Muscle layer of duodenum (tissue), 2 donors: Measurements from ENCODE around the gene NFKBIA.
"Not testable (repeated sequence)": the region's sequence is repeated elsewhere in the genome, so short reads cannot be mapped to it uniquely, and the experiment has no call there.

Experiments
- H3K27ac ChIP-seq: one replicate; pipeline ENCODE4 v1.7.0; 2013; ENCODE audit warnings: mild to moderate bottlenecking, low read length
- H3K27me3 ChIP-seq: one replicate; pipeline ENCODE4 v1.7.0; 2013; ENCODE audit warnings: low read depth, mild to moderate bottlenecking, control low read depth, low read length
- H3K36me3 ChIP-seq, 2 donors: one replicate each; pipeline ENCODE4 v1.7.0; 2013; ENCODE audit warnings: low read length in 2 of 2, control low read depth in 1 of 2, mild to moderate bottlenecking in 1 of 2; ENCODE audit not compliant: insufficient read depth in 2 of 2, control insufficient read depth in 1 of 2
- H3K4me1 ChIP-seq, 2 donors: one replicate each; pipeline ENCODE4 v1.7.0; 2013; ENCODE audit warnings: low read length in 2 of 2, mild to moderate bottlenecking in 2 of 2, control low read depth in 1 of 2, moderate library complexity in 1 of 2; ENCODE audit not compliant: insufficient read depth in 2 of 2, control insufficient read depth in 1 of 2
- H3K4me3 ChIP-seq, 2 donors: one replicate each; pipeline ENCODE4 v1.7.0; 2013; ENCODE audit warnings: low read length in 2 of 2, low read depth in 1 of 2, mild to moderate bottlenecking in 1 of 2
- H3K9me3 ChIP-seq, 2 donors: one replicate each; pipeline ENCODE4 v1.7.0; 2013; ENCODE audit warnings: low read length in 2 of 2, control low read depth in 1 of 2, mild to moderate bottlenecking in 1 of 2; ENCODE audit not compliant: control insufficient read depth in 1 of 2
- donor health status: healthy.

The NFKBIA gene

GRCh38 chr14:35375558-35376025, 29.0 kb downstream of the NFKBIA start:
- Histone ChIP-seq H3K27me3 (no peaks in the 10 kb centered on the region), H3K36me3 (no peaks in the 10 kb centered on the region), H3K4me1 (no peaks in the 10 kb centered on the region), H3K4me3 (no peak overlapping the region), H3K27ac (no peak overlapping the region), H3K9me3 (peaks cover 0 to 5% of the 10 kb centered on the region in 2 donors)

- H3K4me3 ChIP-seq: no peak overlapping the region
Observed at GRCh38 chr14:35374263-35374712, 30.3 kb downstream of the NFKBIA start.

GRCh38 chr14:35373208-35373607, 31.3 kb downstream of the NFKBIA start:
- H3K4me3 ChIP-seq, H3K27ac ChIP-seq, H3K36me3 ChIP-seq, H3K4me1 ChIP-seq, H3K27me3 ChIP-seq, H3K9me3 ChIP-seq: not testable (repeated sequence)

More at GRCh38 chr14:35374263-35374712, 30.3 kb downstream of the NFKBIA start:
- H3K36me3 ChIP-seq: no peaks in the 10 kb centered on the region
- H3K27me3 ChIP-seq: no peaks in the 10 kb centered on the region
- no peaks in the 10 kb centered on the region for H3K4me1 ChIP-seq
- no peak overlapping the region for H3K27ac ChIP-seq
- peaks cover 0 to 5% of the 10 kb centered on the region in 2 donors for H3K9me3 ChIP-seq

GRCh38 chr14:35370969-35371368, 33.6 kb downstream of the NFKBIA start:
- no peaks in the 10 kb centered on the region for H3K27me3 ChIP-seq
- peaks cover 0 to 5% of the 10 kb centered on the region in 2 donors for H3K9me3 ChIP-seq
- no peak overlapping the region for H3K4me3 ChIP-seq
- H3K36me3 ChIP-seq: no peaks in the 10 kb centered on the region
- peaks cover under 1 to 4% of the 10 kb centered on the region in 2 donors for H3K4me1 ChIP-seq
- H3K27ac ChIP-seq: no peak overlapping the region

- Histone ChIP-seq H3K4me1 (peaks cover 4% of the 10 kb centered on the region in 2 donors), H3K27me3 (no peaks in the 10 kb centered on the region), H3K4me3 (no peak overlapping the region), H3K9me3 (peaks cover 0 to 5% of the 10 kb centered on the region in 2 donors), H3K27ac (no peak overlapping the region), H3K36me3 (peaks cover 0 to 3% of the 10 kb centered on the region in 2 donors)
Observed at GRCh38 chr14:35369701-35370191, 34.8 kb downstream of the NFKBIA start.

- Histone ChIP-seq H3K36me3 (peaks cover 0 to 3% of the 10 kb centered on the region in 2 donors), H3K9me3 (peaks cover 0 to 5% of the 10 kb centered on the region in 2 donors), H3K4me1 (peaks cover 4% of the 10 kb centered on the region in 2 donors), H3K27me3 (no peaks in the 10 kb centered on the region), H3K27ac (no peak overlapping the region), H3K4me3 (no peak overlapping the region)
Observed at GRCh38 chr14:35368583-35369392, 35.8 kb downstream of the NFKBIA start.

- no peak overlapping the region for H3K4me3 ChIP-seq
- H3K27ac ChIP-seq: no peak overlapping the region
- H3K27me3 ChIP-seq: no peaks in the 10 kb centered on the region
- peaks cover 4% of the 10 kb centered on the region in 2 donors for H3K4me1 ChIP-seq
- H3K9me3 ChIP-seq: peaks cover 0 to 5% of the 10 kb centered on the region in 2 donors
- peaks cover 0 to 3% of the 10 kb centered on the region in 2 donors for H3K36me3 ChIP-seq
Observed at GRCh38 chr14:35368139-35368460, 36.4 kb downstream of the NFKBIA start.

GRCh38 chr14:35367056-35367372, 37.5 kb downstream of the NFKBIA start:
- no peak overlapping the region for H3K27ac ChIP-seq
- H3K27me3 ChIP-seq: no peaks in the 10 kb centered on the region
- peaks cover 0 to 5% of the 10 kb centered on the region in 2 donors for H3K9me3 ChIP-seq
- peaks cover 0 to 3% of the 10 kb centered on the region in 2 donors for H3K36me3 ChIP-seq
- peaks cover 4 to 13% of the 10 kb centered on the region in 2 donors for H3K4me1 ChIP-seq
- H3K4me3 ChIP-seq: no peak overlapping the region

GRCh38 chr14:35366521-35366976, 38.0 kb downstream of the NFKBIA start:
- H3K27me3 ChIP-seq: no peaks in the 10 kb centered on the region
- H3K4me3 ChIP-seq: no peak overlapping the region
- peaks cover 4 to 13% of the 10 kb centered on the region in 2 donors for H3K4me1 ChIP-seq
- peaks cover 0 to 3% of the 10 kb centered on the region in 2 donors for H3K36me3 ChIP-seq
- H3K27ac ChIP-seq: no peak overlapping the region
- H3K9me3 ChIP-seq: peaks cover 0 to 5% of the 10 kb centered on the region in 2 donors

GRCh38 chr14:35366056-35366451, 38.5 kb downstream of the NFKBIA start:
- Histone ChIP-seq H3K27ac (peak overlapping the region; percentile 79), H3K27me3 (no peaks in the 10 kb centered on the region), H3K9me3 (peaks cover 0 to 2% of the 10 kb centered on the region in 2 donors), H3K4me3 (no peak overlapping the region), H3K4me1 (peaks cover 4 to 13% of the 10 kb centered on the region in 2 donors), H3K36me3 (peaks cover 0 to 3% of the 10 kb centered on the region in 2 donors)

- Histone ChIP-seq H3K4me1 (peaks cover 4 to 13% of the 10 kb centered on the region in 2 donors), H3K27ac (peak overlapping the region; percentile 79), H3K9me3 (no peaks in the 10 kb centered on the region), H3K27me3 (no peaks in the 10 kb centered on the region), H3K4me3 (no peak overlapping the region), H3K36me3 (peaks cover 0 to 3% of the 10 kb centered on the region in 2 donors)
Observed at GRCh38 chr14:35365130-35366055, 39.2 kb downstream of the NFKBIA start.
